Subcutaneous abdominal adipose tissue (tissue), 5 donors: ENCODE measurements around the gene TMPRSS7.

Experiments used
- H3K27ac ChIP-seq: one replicate; pipeline ENCODE4 v1.7.0; 2013; ENCODE audit warnings: low read depth, mild to moderate bottlenecking, inconsistent platforms, low read length, moderate library complexity
- H3K27me3 ChIP-seq, 5 donors: one replicate each; pipeline ENCODE4 v1.7.0; 2013; ENCODE audit warnings: low read length in 5 of 5, inconsistent platforms in 1 of 5; ENCODE audit not compliant: control insufficient read depth in 5 of 5, insufficient read depth in 4 of 5
- H3K36me3 ChIP-seq, 5 donors: one replicate each; pipeline ENCODE4 v1.7.0; 2013; ENCODE audit warnings: low read length in 5 of 5; ENCODE audit not compliant: control insufficient read depth in 5 of 5, insufficient read depth in 5 of 5
- H3K4me1 ChIP-seq, 5 donors: one replicate each; pipeline ENCODE4 v1.7.0; 2013; ENCODE audit warnings: low read length in 5 of 5, mild to moderate bottlenecking in 3 of 5, moderate library complexity in 1 of 5; ENCODE audit not compliant: control insufficient read depth in 5 of 5, insufficient read depth in 5 of 5
- H3K4me3 ChIP-seq, 5 donors: one replicate each; pipeline ENCODE4 v1.7.0; 2013; ENCODE audit warnings: low read length in 5 of 5, low read depth in 1 of 5
- H3K9ac ChIP-seq, 5 donors: one replicate each; pipeline ENCODE4 v1.7.0; 2013; ENCODE audit warnings: low read length in 5 of 5, mild to moderate bottlenecking in 4 of 5, moderate library complexity in 3 of 5
- H3K9me3 ChIP-seq, 5 donors: one replicate each; pipeline ENCODE4 v1.7.0; 2013; ENCODE audit warnings: low read length in 5 of 5; ENCODE audit not compliant: control insufficient read depth in 5 of 5
- donor health status: healthy.
- donor health status: healthy.
- donor health status: healthy.
- donor health status: healthy.
- donor health status: healthy.

The TMPRSS7 gene

GRCh38 chr3:112115161-112115739, 80.7 kb downstream of the TMPRSS7 start:
- no peaks in the 10 kb centered on the region for H3K36me3 ChIP-seq
- peaks cover 0 to 24% (median 5%) of the 10 kb centered on the region in 5 donors for H3K4me1 ChIP-seq
- no peaks in the 10 kb centered on the region for H3K27me3 ChIP-seq
- H3K9ac ChIP-seq = no peak overlapping the region
- H3K9me3 ChIP-seq = no peaks in the 10 kb centered on the region
- H3K27ac ChIP-seq = no peak overlapping the region
- no peak overlapping the region for H3K4me3 ChIP-seq

DNA sequence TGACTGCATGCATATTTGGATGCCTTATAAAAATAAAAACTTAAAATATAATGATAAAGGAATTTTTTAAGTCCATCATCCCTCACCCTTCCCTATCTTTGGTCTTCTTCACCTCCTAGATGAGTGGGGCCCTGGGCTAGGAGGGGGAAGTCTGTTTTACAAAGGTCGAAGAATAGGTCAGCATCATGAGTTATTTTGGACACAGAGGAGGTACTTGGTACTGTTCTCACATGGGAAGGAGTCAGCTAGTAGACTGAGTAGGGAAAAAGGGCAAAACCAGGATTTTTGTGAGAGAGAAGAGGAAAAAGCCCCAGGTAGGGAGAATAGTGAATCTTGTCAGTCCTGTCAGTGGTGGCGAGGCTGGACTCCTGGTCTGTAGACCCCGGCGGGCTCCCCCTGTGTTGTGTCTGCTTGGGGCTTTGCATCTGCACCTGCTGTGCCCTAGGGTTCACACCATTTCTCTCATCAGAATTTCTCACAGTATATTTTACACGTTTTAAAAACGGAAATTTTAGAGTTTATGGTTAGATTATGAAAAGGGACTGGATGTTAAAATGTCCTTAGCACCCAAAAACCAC, 81.4 kb downstream of the TMPRSS7 start:
- Histone ChIP-seq H3K27ac (no peak overlapping the region), H3K4me1 (peaks cover 0 to 25% (median 5%) of the 10 kb centered on the region in 5 donors), H3K27me3 (no peaks in the 10 kb centered on the region), H3K36me3 (no peaks in the 10 kb centered on the region), H3K9ac (no peak overlapping the region), H3K9me3 (no peaks in the 10 kb centered on the region), H3K4me3 (no peak overlapping the region)

- H3K9ac ChIP-seq = peak overlapping the region in 2 of 5 donors; percentile 4 to 31
- H3K4me1 ChIP-seq = peaks cover 0 to 25% (median 0%) of the 10 kb centered on the region in 5 donors
- peak overlapping the region; percentile 13 to 62 (median 57) for H3K4me3 ChIP-seq
- H3K36me3 ChIP-seq = no peaks in the 10 kb centered on the region
- H3K9me3 ChIP-seq = no peaks in the 10 kb centered on the region
- H3K27ac ChIP-seq = no peak overlapping the region
- H3K27me3 ChIP-seq = no peaks in the 10 kb centered on the region
These were observed 82.2 kb downstream of the TMPRSS7 start for GRCh38 chr3:112116748-112117186.

- peaks cover 0 to 25% (median 0%) of the 10 kb centered on the region in 5 donors for H3K4me1 ChIP-seq
- H3K36me3 ChIP-seq = no peaks in the 10 kb centered on the region
- no peak overlapping the region for H3K4me3 ChIP-seq
- no peaks in the 10 kb centered on the region for H3K27me3 ChIP-seq
- no peaks in the 10 kb centered on the region for H3K9me3 ChIP-seq
- no peak overlapping the region for H3K27ac ChIP-seq
- H3K9ac ChIP-seq = peak overlapping the region in 1 of 5 donors; percentile 4
These were observed 82.9 kb downstream of the TMPRSS7 start for GRCh38 chr3:112117415-112117814.

GRCh38 chr3:112117841-112118571, 83.5 kb downstream of the TMPRSS7 start:
- Histone ChIP-seq H3K27me3 (no peaks in the 10 kb centered on the region), H3K27ac (no peak overlapping the region), H3K4me1 (peaks cover 0 to 25% (median 0%) of the 10 kb centered on the region in 5 donors), H3K9me3 (no peaks in the 10 kb centered on the region), H3K36me3 (no peaks in the 10 kb centered on the region), H3K9ac (no peak overlapping the region), H3K4me3 (no peak overlapping the region)

DNA sequence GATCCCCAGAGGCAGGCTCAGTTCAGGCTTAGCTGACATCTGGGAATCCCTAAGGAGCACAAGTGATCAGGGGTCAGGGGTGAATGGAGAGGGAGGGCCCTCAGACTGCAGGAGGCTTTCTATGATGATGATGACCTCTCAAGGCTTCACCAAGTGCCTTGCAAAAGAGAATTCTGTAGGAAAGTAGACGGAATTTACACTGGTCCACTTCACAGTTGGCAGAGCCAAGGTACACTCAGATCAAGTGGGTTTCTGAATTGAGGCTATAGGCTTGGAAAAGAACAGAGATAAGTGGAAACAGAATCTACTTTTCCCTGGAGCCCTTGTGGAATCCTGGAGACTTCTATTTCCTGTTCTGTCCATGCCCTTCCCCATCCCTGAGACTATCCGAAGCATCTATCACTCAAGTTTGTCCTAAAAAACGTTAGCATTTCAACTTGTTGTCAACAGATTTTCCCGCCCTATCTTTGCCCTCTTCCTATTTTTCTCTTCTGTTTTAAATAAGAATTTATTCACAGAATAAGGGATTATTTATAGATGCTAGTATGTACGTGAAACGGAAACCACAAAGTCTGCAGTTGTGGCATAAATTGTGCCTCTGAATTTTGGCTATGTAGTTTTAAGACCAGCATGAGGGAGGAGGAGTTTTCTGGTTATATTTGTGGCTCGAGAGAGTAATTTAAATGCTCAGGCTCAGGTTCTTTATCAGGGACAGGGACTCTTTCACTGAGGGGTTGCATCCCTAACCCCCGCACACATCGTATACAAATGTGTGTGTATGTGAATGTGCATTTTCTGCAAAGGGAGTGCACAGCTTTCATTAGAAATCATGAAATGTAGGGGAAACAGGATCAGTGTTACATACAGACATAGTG, 85.7 kb downstream of the TMPRSS7 start:
- Histone ChIP-seq H3K27ac (no peak overlapping the region), H3K9ac (no peak overlapping the region), H3K4me1 (peaks cover 0 to 25% (median 0%) of the 10 kb centered on the region in 5 donors)

DNA sequence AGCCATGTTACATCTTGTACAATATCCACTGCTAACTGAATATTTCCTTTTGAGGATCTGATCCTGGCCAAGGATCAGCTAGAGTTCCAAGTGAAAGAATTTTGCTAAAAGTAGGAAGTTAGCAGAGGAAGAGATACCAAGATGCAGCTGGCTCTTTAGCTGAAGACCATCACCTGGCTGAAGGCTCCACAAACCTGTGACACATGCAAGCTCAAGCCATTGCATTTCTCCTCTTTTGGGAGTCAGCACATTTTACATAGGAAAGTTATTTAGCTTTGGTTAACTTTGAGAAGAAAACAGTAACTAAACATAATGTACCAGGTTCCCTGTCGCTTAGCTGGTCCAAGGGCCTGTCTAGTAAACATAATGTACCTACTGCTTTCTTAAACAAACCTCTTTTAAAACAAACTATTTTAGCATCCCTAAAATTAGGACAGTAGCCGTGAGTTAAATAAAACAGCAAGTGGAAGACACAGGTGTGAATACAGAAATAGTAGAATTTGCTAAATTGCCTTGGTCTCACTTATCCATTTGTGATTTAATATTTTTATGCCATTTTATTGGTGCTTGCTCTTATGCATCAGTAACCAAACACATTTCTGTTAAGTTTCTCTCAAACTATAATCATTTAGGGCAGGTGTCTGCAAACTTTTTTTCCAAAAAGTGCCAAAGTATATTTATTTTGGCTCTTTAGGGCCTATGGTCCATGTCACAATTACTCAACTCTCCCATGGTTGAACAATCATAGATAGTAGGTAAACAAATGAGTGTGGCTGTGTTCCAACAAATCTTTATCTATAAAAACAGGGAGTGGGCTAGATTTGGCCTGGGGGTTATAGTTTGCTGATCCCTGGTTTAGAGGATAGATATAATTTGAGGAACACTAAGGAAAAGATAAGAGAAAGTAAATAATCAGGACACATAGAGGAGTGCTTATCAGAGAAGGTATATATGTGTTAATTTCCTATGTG, 87.3 kb downstream of the TMPRSS7 start:
- Histone ChIP-seq H3K27ac (no peak overlapping the region), H3K4me3 (no peak overlapping the region), H3K9me3 (no peaks in the 10 kb centered on the region), H3K9ac (no peak overlapping the region), H3K4me1 (peaks cover 0 to 19% (median 0%) of the 10 kb centered on the region in 5 donors), H3K27me3 (no peaks in the 10 kb centered on the region), H3K36me3 (no peaks in the 10 kb centered on the region)

More for the DNA sequence above, 85.7 kb downstream of the TMPRSS7 start:
- H3K4me3 ChIP-seq = no peak overlapping the region
- no peaks in the 10 kb centered on the region for H3K36me3 ChIP-seq
- H3K9me3 ChIP-seq = no peaks in the 10 kb centered on the region
- no peaks in the 10 kb centered on the region for H3K27me3 ChIP-seq

- Histone ChIP-seq H3K27me3 (no peaks in the 10 kb centered on the region), H3K36me3 (no peaks in the 10 kb centered on the region), H3K4me1 (peaks cover 0 to 19% (median 4%) of the 10 kb centered on the region in 5 donors), H3K9ac (no peak overlapping the region), H3K9me3 (no peaks in the 10 kb centered on the region), H3K4me3 (no peak overlapping the region), H3K27ac (no peak overlapping the region)
These were observed 88.3 kb downstream of the TMPRSS7 start for GRCh38 chr3:112122870-112123269.

- no peaks in the 10 kb centered on the region for H3K27me3 ChIP-seq
- no peak overlapping the region for H3K9ac ChIP-seq
- H3K36me3 ChIP-seq = no peaks in the 10 kb centered on the region
- no peak overlapping the region for H3K4me3 ChIP-seq
- peaks cover 0 to 19% (median 5%) of the 10 kb centered on the region in 5 donors for H3K4me1 ChIP-seq
- no peak overlapping the region for H3K27ac ChIP-seq
- no peaks in the 10 kb centered on the region for H3K9me3 ChIP-seq
These were observed 89.0 kb downstream of the TMPRSS7 start for GRCh38 chr3:112123548-112123947.
